GM19240 (cell line): ENCODE data around the gene FOXP1.
"Not testable (repeated sequence)": the region's sequence is repeated elsewhere in the genome, so short reads cannot be mapped to it uniquely, and the experiment has no call there.

Source experiments
- DNase-seq: peaks from one replicate; pipeline ENCODE4 v3.0.0; 2011; ENCODE audit warnings: low spot score; ENCODE audit not compliant: insufficient read length

FOXP1 gene

DNA sequence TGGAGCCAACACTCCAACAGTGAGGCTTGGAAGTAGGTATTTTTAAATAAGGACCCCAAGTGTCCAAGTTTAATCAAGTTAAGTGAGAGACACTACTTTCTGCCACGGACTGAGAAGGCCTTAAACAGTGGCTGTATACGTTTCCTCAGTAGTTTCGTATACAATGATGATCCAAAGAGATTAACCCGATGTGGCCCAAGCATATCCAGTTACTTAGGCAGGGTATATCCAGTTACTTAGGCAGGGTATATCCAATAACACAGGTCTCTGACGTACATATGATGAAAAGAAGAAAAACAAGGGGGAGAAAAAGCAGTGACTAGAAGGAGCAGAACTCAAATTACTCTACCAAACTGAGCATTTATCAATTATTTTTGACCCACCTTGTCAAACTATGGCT, 591.4 kb downstream of the FOXP1 start:
- DNase-seq, result no peak

DNA sequence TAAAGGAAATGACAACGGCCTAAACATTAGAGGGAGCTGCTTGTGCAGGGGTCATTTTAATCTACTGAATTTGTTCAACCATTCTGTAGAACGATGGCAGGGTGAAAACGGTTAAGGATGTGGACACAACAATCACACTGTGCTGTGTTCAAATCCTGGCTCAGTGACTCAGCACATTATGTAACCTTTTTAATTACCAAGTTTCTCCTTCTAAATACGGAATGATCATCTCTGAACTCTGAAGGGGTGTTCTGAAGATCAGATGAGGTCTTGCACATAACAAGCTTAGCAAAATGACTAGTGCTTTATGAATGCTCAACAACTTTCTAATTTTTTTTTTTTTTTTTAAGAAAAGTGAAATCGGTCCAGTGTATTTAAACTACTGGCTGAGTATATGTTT, 592.8 kb downstream of the FOXP1 start:
- no peak for DNase-seq

DNA sequence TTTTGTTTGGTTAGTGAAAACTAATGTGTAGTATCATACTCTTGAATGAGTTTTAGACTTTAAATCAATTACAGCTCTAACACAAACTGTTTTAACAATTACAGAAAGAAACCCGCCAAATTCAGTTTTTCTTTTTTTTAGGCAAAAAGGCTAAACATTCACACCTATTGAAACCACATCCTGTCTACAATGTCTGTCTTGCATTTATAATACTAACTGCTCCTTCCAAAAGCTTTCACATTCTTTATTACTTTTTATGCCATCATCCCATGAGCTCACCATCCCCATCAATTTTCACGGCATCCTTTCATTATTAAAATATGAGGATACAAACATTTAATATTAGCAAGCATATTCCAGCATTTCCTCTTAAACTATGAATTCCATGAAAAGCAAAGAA, 593.3 kb downstream of the FOXP1 start:
- DNase-seq, result no peak

DNA sequence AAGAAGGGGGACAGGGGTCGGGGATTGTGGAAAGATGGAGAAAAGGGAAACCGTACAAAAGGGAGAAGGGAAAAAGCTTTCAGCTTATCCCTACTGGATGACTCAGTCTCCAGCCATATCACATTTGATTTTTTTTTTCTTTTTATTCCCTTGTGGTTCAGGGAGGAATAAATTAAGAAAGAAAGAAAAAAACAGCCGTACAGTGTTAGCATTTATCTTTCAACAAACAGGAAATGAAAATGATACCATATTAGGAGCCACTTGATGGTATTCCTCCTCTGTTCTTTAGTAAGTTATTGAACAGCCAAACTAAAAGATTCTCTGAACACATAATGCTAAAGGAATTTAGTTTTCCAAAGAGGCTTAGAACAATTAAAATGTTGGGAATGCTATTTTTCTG, 594.4 kb downstream of the FOXP1 start:
- no peak for DNase-seq

DNA sequence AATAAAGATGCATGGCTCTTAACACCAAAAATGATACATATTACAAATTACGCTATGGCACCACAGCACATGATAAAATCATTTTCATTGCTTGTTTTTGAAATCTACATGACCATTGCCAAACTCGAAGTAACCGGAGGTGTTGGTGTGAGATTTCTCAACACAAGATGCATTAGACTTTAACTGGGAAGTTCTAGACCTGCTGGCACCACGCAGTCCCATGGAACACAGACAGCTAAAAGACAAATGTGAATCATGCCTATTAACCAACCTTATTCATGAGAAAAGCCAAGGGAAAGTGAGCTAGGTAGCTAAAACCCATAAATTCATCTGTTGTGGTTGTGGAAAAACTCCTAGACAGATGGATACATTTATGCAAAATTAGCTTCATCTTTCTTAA, 595.4 kb downstream of the FOXP1 start:
- no peak for DNase-seq

DNA sequence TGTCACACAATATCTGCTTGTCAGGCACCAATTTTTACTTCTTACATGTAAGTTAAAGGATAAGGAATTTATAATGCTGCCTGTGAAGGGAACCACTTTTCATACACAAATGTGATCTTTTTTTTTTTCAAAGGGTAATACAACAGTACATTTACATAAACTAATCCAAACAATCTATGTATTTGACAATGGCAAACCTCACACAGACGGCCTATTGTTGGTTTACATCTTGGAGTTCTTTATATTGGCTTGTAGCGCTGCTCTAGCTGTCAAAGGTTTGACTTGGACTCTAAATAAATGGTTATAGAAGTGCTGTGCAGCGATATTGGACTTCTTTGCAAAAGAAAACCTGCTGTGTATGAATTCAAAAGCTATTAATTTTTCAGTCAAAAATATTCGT, 598.0 kb downstream of the FOXP1 start:
- no peak for DNase-seq

DNA sequence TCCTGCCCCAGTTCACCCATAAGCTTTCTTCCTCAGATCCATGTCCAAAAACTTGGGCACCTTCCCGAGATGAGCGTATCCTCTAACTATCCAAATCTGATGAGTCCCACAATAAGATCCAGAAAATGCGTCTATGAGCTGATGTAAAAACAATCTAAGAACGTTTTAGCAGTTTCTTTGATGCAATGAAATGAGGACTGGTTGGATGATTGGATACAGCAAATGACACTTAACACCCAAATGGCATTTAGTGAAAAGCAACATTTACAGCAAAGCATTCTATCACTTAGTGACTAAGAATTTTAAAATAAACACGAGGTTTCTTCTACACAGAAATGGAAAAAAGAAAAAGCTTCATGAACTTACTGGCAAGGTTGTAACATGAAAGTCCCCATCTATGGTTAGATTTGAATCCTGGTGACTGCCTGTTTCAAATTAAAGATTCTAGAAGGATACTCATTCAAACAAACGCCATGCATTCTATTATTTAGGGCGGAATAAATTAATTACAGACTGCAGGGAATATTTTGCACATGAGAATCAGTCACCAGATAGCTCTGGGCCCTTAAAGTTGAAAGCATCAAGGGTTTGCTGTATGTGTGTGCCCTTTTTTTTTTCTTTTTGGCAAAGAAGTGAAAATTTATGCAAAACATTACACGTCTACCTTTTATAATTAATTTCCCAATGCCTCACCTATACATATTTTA, 598.6 kb downstream of the FOXP1 start:
- DNase-seq, result no peak

DNA sequence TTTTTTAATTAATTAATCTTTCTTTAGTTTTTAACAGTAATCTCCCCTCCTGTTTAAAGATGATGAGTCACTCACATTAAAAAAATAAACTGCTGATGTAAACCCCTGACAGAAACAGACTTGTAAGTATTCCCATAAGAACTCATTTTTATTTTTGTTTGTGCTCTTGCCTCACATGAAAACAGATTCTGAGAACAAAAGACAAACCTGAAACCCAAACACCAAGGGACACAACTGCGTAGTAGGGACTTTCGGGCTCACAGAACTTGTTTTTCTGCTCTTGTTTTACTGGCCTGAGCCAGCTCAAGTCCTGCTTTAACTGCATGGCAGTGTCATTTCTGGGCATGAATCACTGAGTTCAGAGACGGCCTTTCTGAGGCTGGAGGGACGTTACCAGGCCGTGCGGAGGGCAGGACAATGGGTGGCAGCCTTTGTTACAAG, 600.8 kb downstream of the FOXP1 start:
- DNase-seq, result no peak

DNA sequence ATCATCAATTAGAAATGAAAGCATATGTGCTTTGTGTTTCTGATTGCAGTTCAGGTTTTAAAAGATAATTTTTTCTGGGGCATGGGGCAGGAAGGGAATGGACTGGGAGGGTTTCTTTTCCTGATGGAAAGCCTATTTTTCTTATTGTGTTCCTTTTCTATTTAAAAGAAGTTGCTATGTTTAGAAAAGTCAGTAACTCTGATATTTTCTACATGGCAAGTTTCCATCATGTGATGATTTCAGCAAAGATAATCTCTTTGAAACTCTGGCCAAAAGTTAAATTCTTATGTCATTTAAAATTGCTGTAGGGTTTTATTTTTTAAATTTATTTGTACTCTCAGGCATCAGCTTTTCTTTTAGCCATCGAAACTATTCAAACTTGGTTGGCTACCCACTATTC, 601.2 kb downstream of the FOXP1 start:
- DNase-seq, result no peak

DNA sequence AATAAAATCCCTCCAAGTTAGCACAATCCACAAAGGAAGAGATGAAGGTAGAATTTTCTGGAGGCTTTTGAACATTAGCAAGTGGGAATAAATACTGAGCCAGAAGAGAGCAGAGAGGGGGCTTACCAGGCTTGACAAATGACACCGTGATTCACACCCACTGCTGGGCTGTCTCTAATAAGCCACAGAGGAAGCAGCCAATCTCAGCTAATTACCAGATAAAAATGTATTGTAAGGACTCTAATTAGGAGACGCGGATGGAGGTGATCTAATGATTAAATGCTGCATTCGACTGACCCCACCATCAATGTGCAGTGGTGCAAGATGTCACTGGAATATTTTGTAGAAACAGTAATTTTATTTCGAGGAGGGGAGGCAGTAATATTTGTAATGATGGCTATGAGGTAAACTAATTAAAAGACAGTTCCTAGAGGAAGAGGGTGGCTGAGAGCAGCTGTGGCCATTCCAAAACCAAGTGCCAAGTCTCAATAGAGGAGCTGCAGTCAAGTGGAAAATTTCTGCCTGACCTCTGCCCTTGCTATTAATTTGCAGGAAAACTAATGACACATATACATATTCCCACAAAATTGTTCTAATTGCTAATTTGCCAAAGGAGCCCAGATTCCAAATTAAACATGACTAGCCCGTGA, 602.2 kb downstream of the FOXP1 start:
- DNase-seq, result no peak

DNA sequence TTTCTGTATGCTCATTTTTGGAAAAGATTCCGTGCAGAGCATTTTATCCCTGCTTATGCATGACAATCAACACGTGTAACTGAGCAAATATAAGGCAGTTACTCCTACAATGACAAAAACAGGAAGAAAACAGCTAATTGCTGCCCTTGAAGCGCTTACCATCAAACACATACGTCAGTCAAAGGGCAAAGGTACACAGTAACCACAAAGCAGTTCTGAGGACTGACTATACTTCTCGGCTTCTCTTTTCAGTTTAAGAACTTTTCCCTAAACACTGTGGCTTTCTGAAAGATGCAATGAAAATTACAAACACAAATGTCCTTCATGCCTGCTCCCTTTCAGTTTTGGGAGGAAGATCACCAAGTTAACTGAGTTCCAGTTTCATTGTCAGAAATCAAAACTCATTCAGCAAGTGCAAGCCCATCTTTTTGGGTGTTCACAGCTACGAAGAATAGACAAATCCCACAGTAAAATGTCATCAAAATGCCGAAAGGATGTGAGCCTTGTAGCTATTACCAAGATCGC, 602.8 kb downstream of the FOXP1 start:
- DNase-seq, result no peak

DNA sequence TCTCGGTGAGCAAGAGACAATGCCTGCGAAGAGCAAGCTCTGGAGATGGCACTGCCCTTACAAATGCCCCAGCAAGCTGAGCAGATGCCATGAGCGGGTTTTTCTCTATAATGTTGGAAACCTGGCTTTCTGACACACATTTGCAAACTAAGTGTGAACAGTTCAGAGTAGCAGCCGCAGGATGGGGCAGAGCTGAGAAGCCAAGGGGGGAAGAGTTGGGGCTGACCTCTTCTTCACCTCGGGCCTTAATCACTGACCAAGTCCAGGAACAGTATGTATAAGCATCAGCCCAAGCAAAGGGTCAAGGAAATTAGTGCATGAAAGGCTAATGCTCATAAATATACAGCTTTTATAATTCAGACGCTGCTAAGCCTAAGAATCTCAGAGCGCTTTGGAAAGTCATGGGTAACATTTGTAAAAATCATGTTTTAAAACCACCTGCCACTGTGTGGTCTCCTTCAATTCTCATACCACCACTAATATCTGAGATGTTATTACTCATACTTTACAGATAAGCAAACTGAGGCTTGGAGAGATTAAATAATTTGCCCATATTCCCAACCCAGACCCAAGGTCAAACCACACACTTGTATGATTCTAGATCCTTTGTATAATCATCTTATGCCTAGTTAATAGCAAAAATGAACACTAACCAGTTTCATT, 603.4 kb downstream of the FOXP1 start:
- no peak for DNase-seq

DNA sequence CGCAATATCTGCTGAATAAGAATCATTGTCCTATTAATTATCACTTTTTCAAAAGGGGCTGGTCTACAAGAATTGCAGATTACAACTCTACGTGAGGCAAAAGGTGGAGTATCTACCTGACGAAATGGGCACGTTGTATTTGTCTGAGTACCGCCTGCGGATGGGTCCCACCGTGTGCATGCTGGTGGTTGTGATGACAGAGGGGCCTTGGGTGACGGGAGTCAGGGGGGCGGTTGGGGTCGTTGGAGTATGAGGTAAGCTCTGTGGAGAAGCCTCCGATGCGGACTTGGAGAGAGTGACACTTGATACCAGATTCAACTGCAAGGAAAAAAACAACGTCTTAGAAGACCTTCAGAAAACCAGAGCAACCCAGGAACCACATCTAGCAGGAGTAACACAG, 605.8 kb downstream of the FOXP1 start:
- DNase-seq, result no peak

DNA sequence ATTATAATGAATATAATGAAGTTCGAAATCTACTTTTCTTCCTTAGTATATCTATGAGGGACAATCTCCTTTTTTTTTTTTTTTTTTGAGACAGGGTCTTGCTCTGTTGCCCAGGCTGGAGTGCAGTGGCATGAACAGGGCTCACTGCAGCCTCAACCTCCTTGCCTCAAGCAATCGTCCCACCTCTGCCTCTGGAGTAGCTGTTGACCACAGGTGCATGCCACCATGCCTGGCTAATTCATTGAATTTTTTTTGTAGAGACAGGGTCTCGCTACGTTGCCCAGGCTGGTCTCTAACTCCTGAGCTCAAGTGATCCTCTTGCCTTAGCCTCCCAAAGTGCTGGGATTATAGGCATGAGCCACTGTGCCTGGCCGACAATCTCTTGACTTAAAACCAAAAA, 607.5 kb downstream of the FOXP1 start:
- not testable (repeated sequence) for DNase-seq

DNA sequence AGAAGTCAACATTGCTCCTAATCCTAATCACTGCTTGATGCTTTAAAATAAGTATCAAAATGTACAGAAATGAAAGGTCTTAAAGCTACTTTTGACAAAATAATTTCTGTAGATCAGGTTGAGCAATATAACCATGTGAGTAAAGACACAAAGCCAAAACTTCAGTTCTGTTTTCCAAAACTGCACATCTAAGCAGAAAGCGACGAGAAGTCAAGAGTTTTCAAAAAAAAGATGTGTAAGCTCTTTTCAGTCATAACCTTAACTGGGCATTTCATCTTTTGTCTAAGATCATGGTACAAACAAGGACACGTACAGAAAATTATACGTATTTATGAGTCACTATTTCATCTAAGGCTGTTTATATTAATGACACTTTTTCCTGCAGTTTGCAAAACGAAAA, 608.8 kb downstream of the FOXP1 start:
- DNase-seq, result no peak

DNA sequence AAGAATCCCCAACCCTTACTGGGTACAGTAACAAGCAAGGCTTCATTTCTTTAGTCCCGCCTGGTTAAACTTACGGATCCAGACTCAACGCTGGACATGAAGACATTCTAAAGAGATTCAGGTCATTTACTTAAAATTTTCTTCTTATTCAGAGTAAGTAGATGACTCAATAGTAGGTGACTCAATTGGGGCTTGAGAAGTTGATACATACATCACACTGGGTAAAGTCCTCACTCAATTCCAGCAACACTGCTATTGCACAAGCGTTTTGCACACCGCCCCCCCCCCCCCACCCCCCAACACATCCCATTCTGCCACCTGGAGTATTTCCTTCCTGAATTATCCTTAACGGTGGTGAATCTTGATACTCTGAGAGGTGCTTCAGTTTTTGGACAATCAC, 610.0 kb downstream of the FOXP1 start:
- no peak for DNase-seq

DNA sequence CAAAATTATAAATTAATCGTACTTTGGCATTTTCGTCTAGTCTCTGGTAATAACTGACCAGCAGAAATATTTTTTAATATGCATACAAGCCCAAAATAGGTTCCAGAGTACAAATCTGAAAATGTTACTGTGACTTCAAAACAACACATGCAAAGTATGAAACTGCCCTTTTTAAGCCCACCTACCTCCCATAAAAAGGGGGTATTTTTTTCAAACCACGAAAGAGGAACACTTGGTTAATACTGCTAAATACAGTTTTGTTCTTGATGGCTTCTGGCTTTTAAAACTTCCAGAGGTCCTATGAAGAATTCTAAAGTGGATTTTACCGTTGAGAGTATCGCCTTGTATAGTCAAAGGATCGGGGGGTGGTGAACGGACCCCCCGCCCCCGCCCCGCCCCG, 610.7 kb downstream of the FOXP1 start:
- no peak for DNase-seq

DNA sequence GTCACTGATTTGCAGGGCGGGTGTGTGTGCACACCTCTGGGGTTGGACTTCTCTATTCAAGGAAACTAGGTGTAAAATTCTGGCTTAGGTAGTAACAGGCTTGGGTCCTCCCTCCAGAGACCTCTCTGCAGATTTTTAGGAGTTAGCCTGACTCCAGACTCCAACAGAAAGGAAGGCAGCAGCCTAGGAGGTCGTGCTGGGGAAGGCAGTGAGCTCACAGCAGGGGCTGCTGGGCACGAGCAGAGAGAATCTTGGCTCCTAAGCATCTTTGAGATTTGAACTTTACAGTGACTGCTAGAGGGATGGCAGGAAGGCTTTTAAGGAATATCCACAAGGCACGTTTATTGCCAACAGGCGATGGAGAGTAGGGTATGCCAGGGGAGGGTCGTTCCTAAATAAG, 612.6 kb downstream of the FOXP1 start:
- DNase-seq, result no peak

DNA sequence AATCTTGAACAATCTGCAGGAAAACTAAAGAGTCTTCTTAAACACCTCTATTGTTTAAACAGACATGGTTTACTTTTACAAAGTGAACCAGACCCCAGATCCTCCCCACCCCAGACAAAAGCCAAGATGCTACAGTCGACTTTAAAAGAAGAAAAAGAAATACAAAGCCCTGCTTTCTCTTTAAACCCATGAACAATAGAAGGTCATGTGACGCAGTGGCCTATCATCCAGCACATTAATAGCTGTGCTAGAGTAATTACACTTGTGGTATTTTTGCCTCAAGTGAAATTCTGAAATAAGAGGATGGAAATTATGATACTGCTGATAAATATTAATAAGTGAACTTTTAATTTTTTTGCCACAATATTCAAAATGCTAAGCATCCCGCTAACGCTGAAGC, 613.4 kb downstream of the FOXP1 start:
- no peak for DNase-seq

DNA sequence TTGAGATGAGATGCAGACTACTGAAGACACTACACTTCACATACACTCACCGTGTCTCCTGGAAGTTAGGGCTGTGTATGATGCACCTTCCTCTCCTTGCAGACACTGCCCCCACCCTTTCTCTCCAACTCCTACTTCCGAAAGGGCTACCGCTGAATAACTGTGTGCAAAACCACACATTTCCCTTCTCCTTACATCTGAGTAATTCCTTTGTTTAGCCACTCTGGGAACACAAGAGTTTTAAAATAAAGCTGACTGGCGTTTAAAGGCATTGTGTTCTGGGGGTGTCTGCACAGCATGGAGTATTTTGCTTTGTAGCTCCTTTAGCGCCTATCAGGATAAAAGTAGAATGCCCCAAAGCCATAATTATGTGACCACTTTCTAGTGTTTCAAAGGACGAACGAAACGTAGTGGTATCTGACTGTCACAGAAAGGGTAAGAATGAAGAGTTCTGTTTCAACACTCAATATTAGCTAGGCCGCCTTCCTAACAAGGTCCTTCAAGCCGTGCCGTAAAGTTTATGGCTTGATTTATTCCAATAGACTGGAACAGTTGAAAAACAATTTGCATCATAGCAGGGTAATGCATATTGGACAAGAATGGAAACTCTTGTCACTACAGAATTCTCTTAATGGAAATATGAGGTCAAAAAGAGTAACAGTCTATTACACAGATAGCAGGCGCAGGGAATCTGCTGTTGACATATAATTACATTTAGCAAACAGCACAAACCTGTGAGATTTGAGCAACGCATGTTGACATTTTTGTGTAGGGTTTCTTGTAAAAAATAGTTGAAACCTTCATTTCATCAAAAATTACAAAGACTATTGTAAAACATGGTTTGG, 619.9 kb downstream of the FOXP1 start:
- no peak for DNase-seq

DNA sequence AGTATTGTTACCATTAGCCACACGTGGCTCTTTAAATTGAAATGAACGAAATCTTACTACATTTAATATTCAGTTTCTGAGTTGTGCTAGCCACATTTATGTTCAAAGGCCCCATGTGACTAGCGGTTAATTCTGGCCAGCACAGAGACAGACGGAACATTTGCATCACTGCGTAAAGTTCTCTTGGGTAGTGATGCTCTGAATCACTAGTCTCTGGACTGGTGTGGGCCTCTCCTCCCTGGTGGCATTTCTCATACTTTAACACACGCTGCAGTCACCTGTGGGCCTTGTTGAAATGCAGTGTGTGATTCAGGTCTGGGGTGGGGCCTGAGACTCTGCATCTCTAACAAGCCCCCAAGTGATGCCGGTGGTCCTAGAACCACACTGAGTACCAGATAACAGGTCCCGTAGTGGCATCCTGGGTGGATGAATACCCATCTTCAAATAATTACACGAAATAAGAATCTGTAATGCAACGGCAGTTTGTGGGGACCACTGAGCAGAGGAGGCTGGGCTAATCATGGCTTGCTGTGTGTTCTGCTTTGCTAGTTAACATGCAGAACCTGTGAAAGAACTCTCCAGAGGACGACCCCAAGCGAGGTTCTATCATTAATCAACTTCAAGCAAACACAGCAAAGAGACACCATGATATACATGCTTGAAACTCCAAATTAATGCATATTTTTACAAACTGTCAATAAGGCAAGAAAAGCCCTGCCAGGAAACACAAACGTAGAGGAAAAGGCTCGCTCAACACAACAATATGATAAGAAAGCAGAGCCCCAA, 623.8 kb downstream of the FOXP1 start:
- DNase-seq, result no peak
